ENCODE results near the gene KMT5C. TPM values are rescaled to one million over a fixed set of nuclear protein-coding genes. Genes with fewer than 3 reads are reported as not detected.

The KMT5C gene
- total RNA-seq, 5 donors from 2014 or later (not counting 1 experiment from before 2014, with no cell fraction given) = 24.4 to 71.8 (median 30.7) TPM

DNA sequence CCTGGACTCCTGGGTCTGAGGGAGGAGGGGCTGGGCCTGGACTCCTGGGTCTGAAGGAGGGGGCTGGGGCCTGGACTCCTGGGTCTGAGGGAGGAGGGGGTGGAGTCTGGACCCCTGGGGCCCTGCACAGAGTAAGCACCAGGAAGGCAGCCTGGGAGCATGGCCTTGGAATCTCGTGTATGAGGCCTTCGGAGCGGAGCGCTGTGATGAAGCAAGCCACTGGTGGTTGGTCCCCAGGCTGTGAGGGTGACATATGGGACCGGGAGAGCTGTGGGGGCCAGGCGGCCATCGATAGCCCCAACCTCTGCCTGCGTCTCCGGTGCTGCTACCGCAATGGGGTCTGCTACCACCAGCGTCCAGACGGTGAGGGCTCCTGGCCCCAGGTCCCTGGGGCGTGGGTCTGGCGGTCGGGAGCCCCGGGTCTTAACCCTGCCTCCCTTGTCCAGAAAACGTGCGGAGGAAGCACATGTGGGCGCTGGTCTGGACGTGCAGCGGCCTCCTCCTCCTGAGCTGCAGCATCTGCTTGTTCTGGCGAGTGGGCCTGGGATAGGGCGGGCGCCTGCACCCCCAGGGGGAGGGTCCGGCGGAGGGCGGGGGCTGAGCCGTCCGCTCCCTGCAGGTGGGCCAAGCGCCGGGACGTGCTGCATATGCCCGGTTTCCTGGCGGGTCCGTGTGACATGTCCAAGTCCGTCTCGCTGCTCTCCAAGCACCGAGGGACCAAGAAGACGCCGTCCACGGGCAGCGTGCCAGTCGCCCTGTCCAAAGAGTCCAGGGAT is 37.9 kb downstream of the KMT5C start:
- Mint-ChIP-seq H3K27me3 (peaks cover 6 to 18% of the 10 kb centered on the region in 2 donors), H3K27ac (no peak overlapping the region), H3K9me3 (no peaks in the 10 kb centered on the region), H3K4me1 (peaks cover 12 to 15% (median 13%) of the 10 kb centered on the region in 3 donors), H3K4me3 (no peak overlapping the region), H3K36me3 (peaks cover 3% of the 10 kb centered on the region)
- H3K4me1 ChIP-seq (ENCODE audit: control insufficient read depth in 1 of 2, extremely low read depth in 1 of 2, insufficient read depth in 2 of 2, low read length in 2 of 2) = peaks cover 0 to 2% of the 10 kb centered on the region in 2 experiments
- CTCF ChIA-PET = no interaction called here
- no peak for ATAC-seq (replicated peaks in 1 of 4)
- peaks cover 0 to 45% of the 10 kb centered on the region in 2 experiments for H3K27me3 ChIP-seq (replicated peaks in 1 of 2; ENCODE audit: control insufficient read depth in 2 of 2, extremely low read depth in 1 of 2, insufficient read depth in 2 of 2, low read length in 1 of 2)
- WGBS (ENCODE audit: insufficient coverage) = 75% methylated on average over 43 of the region's 43 CpGs
- H3K27ac ChIP-seq (ENCODE audit: low read length) = no peak overlapping the region
- no peak overlapping the region for H3K4me3 ChIP-seq (ENCODE audit: control insufficient read depth in 1 of 2, extremely low read depth in 1 of 2, low read length in 1 of 2)
- H3K9me3 ChIP-seq = no peaks in the 10 kb centered on the region
- POLR2A ChIA-PET = no interaction called here
- peaks cover 0 to 4% of the 10 kb centered on the region in 2 donors for H3K36me3 ChIP-seq (ENCODE audit: control insufficient read depth in 2 of 2, extremely low read depth in 1 of 2, insufficient read depth in 1 of 2, low read length in 1 of 2)
- DNase-seq = no peak

DNA sequence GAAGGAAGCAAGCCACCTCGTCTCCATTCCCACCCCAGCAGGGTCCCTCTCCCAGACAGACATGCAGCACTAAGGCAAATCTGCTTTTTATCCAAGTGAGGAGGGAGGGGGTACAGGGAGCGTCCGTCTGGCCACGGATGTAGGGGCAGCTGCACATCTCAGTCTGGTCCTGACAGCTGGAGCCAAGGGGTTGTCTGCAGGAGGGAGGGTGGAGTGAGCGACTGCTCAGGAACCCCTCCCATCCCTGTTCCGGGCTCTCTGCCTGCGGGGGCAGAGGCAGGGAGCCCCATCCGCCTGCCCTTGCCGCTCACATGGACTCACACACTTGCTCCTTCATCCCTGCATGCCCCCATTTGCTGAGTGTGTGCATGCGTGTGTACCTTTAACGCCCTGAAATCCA is 39.5 kb downstream of the KMT5C start:
- CTCF ChIA-PET = no interaction called here

DNA sequence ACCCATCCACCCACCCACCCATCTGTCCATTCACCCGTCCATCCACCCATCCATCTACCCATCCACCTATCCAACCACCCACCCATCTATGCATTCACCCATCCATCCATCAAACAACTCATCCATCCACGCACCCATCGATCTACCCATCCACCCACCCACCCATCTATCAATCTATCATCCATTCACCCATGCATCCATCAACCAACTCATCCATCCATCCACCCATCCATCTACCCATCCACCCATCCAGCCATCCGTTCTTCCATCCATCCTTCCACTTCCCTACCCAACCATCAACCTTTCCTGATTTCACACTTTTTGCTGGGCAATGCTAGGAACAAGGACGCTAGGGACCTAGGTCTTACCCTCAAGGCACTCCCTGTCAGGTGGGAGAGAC is 42.3 kb downstream of the KMT5C start:
- Mint-ChIP-seq H3K27ac (peak overlapping the region in 1 of 2 donors; percentile 55), H3K36me3 (peaks cover 15% of the 10 kb centered on the region), H3K4me3 (peak overlapping the region; percentile 76 to 100 (median 83)), H3K4me1 (peaks cover 35 to 45% (median 42%) of the 10 kb centered on the region in 3 donors), H3K9me3 (no peaks in the 10 kb centered on the region), H3K27me3 (no peaks in the 10 kb centered on the region)
- no peak overlapping the region for H3K4me3 ChIP-seq (ENCODE audit: control insufficient read depth in 1 of 2, extremely low read depth in 1 of 2, low read length in 1 of 2)
- ATAC-seq (replicated peaks in 1 of 4) = no peak
- H3K27ac ChIP-seq (ENCODE audit: low read length) = no peak overlapping the region
- no peaks in the 10 kb centered on the region for H3K27me3 ChIP-seq (replicated peaks in 1 of 2; ENCODE audit: control insufficient read depth in 2 of 2, extremely low read depth in 1 of 2, insufficient read depth in 2 of 2, low read length in 1 of 2)
- DNase-seq = no peak
- CTCF ChIA-PET = no interaction called here
- no peaks in the 10 kb centered on the region for H3K9me3 ChIP-seq
- POLR2A ChIA-PET = no interaction called here
- peaks cover 12 to 34% of the 10 kb centered on the region in 2 experiments for H3K4me1 ChIP-seq (ENCODE audit: control insufficient read depth in 1 of 2, extremely low read depth in 1 of 2, insufficient read depth in 2 of 2, low read length in 2 of 2)
- 99% methylated on average over 5 of the region's 5 CpGs for WGBS (ENCODE audit: insufficient coverage)
- H3K36me3 ChIP-seq (ENCODE audit: control insufficient read depth in 2 of 2, extremely low read depth in 1 of 2, insufficient read depth in 1 of 2, low read length in 1 of 2) = peaks cover 0 to 7% of the 10 kb centered on the region in 2 donors

More for the DNA sequence above, 39.5 kb downstream of the KMT5C start:
- Mint-ChIP-seq H3K27me3 (peaks cover 0 to 12% of the 10 kb centered on the region in 2 donors), H3K27ac (peak overlapping the region in 1 of 2 donors; percentile 52), H3K9me3 (no peaks in the 10 kb centered on the region), H3K4me3 (no peak overlapping the region), H3K4me1 (peaks cover 19 to 21% (median 20%) of the 10 kb centered on the region in 3 donors), H3K36me3 (peaks cover 3% of the 10 kb centered on the region)
- peaks cover 0 to 4% of the 10 kb centered on the region in 2 donors for H3K36me3 ChIP-seq (ENCODE audit: control insufficient read depth in 2 of 2, extremely low read depth in 1 of 2, insufficient read depth in 1 of 2, low read length in 1 of 2)
- H3K27ac ChIP-seq (ENCODE audit: low read length) = no peak overlapping the region
- no peak for ATAC-seq (replicated peaks in 1 of 4)
- 96% methylated on average over 10 of the region's 11 CpGs for WGBS (ENCODE audit: insufficient coverage)
- H3K4me1 ChIP-seq (ENCODE audit: control insufficient read depth in 1 of 2, extremely low read depth in 1 of 2, insufficient read depth in 2 of 2, low read length in 2 of 2) = peaks cover 0 to 12% of the 10 kb centered on the region in 2 experiments
- no peaks in the 10 kb centered on the region for H3K9me3 ChIP-seq
- no peak overlapping the region for H3K4me3 ChIP-seq (ENCODE audit: control insufficient read depth in 1 of 2, extremely low read depth in 1 of 2, low read length in 1 of 2)
- no peak for DNase-seq
- peaks cover 0 to 28% of the 10 kb centered on the region in 2 experiments for H3K27me3 ChIP-seq (replicated peaks in 1 of 2; ENCODE audit: control insufficient read depth in 2 of 2, extremely low read depth in 1 of 2, insufficient read depth in 2 of 2, low read length in 1 of 2)
- POLR2A ChIA-PET = no interaction called here

DNA sequence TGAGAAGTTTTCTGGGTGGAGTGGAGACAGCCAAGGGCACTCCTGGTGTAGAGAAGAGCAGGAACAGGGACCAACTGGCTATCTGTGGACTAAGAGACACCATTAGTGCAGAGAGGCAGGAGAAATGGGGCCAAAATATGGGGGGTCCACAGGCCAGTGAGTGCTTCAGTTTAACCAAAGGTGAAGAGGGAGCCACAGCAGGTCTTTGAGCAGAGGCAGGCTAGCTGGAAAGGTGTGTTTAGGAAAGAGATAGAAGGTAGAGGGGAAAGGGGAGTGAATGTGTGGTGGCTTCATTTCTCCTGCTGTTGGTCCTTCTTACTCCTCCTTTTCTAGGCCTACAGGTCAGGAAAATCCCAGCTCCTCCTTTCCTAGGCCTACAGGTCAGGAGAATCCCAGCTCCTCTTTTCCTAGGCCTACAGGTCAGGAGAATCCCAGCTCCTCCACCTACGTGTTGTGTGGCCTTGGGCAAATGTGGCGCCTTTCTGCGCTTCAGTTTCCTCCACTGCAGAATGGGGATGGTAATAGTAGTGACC is 42.9 kb downstream of the KMT5C start:
- peaks cover 16 to 40% of the 10 kb centered on the region in 2 experiments for H3K4me1 ChIP-seq (ENCODE audit: control insufficient read depth in 1 of 2, extremely low read depth in 1 of 2, insufficient read depth in 2 of 2, low read length in 2 of 2)
- ATAC-seq (replicated peaks in 1 of 4) = no peak
- ChIA-PET CTCF (no interaction called here), POLR2A (no interaction called here)
- Mint-ChIP-seq H3K4me3 (peak overlapping the region; percentile 76 to 100 (median 83)), H3K36me3 (peaks cover 18% of the 10 kb centered on the region), H3K4me1 (peaks cover 41 to 51% (median 48%) of the 10 kb centered on the region in 3 donors), H3K27ac (peak overlapping the region; percentile 76 to 83), H3K9me3 (no peaks in the 10 kb centered on the region), H3K27me3 (no peaks in the 10 kb centered on the region)
- H3K36me3 ChIP-seq (ENCODE audit: control insufficient read depth in 2 of 2, extremely low read depth in 1 of 2, insufficient read depth in 1 of 2, low read length in 1 of 2) = peaks cover 0 to 12% of the 10 kb centered on the region in 2 donors
- H3K4me3 ChIP-seq (ENCODE audit: control insufficient read depth in 1 of 2, extremely low read depth in 1 of 2, low read length in 1 of 2) = no peak overlapping the region
- H3K9me3 ChIP-seq = no peaks in the 10 kb centered on the region
- no peak for DNase-seq
- H3K27ac ChIP-seq (ENCODE audit: low read length) = no peak overlapping the region
- WGBS (ENCODE audit: insufficient coverage) = 94% methylated on average over 3 of the region's 3 CpGs
- H3K27me3 ChIP-seq (replicated peaks in 1 of 2; ENCODE audit: control insufficient read depth in 2 of 2, extremely low read depth in 1 of 2, insufficient read depth in 2 of 2, low read length in 1 of 2) = no peaks in the 10 kb centered on the region

DNA sequence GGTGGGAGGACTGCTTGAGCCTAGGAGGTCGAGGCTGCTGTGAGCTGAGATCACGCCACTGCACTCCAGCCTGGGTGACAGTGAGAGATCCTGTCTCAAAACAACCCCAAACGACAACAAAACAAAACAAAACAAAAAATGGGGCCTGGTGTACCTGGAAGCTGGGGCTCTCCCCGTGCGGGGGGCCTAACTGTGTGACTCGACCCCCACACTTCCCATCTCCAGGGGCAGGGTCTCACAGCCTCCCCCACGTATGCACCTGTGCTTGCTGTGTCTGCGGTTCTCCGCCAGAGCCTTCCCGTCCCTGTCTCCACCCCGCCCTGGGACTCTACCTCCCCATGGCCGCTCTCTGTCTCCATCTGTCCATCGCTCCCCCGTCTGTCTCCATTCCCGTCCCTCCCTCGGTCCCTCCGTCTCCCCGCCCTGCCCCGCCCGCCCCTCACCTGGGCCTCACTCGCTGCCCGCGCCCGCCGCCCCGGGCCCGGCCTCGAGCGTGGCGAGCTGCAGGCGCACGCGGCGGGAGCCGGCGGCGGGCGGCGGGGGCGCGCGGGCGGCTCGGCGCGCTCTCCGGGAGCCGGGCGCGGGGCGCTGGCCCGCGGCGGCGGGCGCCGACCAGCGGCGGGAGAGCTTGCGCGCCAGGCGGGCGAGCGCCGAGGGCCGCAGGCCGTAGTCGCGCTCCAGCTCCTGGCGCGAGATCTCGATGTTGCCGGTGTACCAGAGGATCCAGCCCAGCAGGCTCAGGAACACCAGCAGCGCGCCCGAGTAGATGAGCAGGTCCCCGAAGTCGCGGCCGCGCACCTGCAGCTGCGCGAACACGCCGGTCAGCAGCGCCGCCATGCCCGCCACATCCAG is 43.8 kb downstream of the KMT5C start:
- Mint-ChIP-seq H3K4me3 (peak overlapping the region; percentile 76 to 100 (median 83)), H3K36me3 (peaks cover 24% of the 10 kb centered on the region), H3K27me3 (no peaks in the 10 kb centered on the region), H3K27ac (peak overlapping the region; percentile 76 to 83), H3K4me1 (peaks cover 50 to 60% (median 57%) of the 10 kb centered on the region in 3 donors), H3K9me3 (no peaks in the 10 kb centered on the region)
- ChIA-PET CTCF (interaction anchor here in 1 of 2 donors (0.6 to 2.1 kb wide), 2 partner anchors 44 to 294 kb away, joined by 6 to 9 read pairs; partner anchors contain the start of gene KMT5C), POLR2A (interaction anchor here (0.6 to 1.2 kb wide), 3 partner anchors 17 to 106 kb away, joined by 3 to 7 read pairs (median 5); partner anchors contain the start of gene KMT5C (in 1 of the 2))
- Histone ChIP-seq H3K27me3 (replicated peaks in 1 of 2; ENCODE audit: control insufficient read depth in 2 of 2, extremely low read depth in 1 of 2, insufficient read depth in 2 of 2, low read length in 1 of 2) (no peaks in the 10 kb centered on the region), H3K36me3 (ENCODE audit: control insufficient read depth in 2 of 2, extremely low read depth in 1 of 2, insufficient read depth in 1 of 2, low read length in 1 of 2) (peaks cover 4 to 22% of the 10 kb centered on the region in 2 donors), H3K4me3 (ENCODE audit: control insufficient read depth in 1 of 2, extremely low read depth in 1 of 2, low read length in 1 of 2) (peak overlapping the region; percentile 45 to 48), H3K9me3 (no peaks in the 10 kb centered on the region), H3K4me1 (ENCODE audit: control insufficient read depth in 1 of 2, extremely low read depth in 1 of 2, insufficient read depth in 2 of 2, low read length in 2 of 2) (peaks cover 24 to 49% of the 10 kb centered on the region in 2 experiments), H3K27ac (ENCODE audit: low read length) (peak overlapping the region; percentile 58)
- 2% methylated on average over 72 of the region's 88 CpGs for WGBS (ENCODE audit: insufficient coverage)
- DNase-seq (peak in 18 of 35 experiments; percentile 13 to 67 (median 28)), ATAC-seq (replicated peaks in 1 of 4) (peak in 3 of 4 experiments; percentile 3 to 6 (median 5))

Data from T-cell (primary cell).